ENCODE results near the gene TTYH1.

The TTYH1 gene

GRCh38 chr19:54473071-54473891 lies 58.0 kb downstream of the TTYH1 start, which contains the start of gene CDC42EP5:
CDC42EP5 (minus strand) TSS chr19:54473296; CDS start chr19:54465547, 7,749 bp downstream.
- FAIRE-seq (no peak), DNase-seq (ENCODE audit: insufficient read length, low spot score) (no peak)

- FAIRE-seq (no peak), DNase-seq (ENCODE audit: insufficient read length, low spot score) (no peak)
These were observed 58.7 kb downstream of the TTYH1 start for GRCh38 chr19:54473892-54474372.

GRCh38 chr19:54475706-54476105 lies 60.4 kb downstream of the TTYH1 start:
- FAIRE-seq (no peak), DNase-seq (ENCODE audit: insufficient read length, low spot score) (no peak)

- DNase-seq (ENCODE audit: insufficient read length, low spot score), result no peak
These were observed 62.4 kb downstream of the TTYH1 start for GRCh38 chr19:54477650-54478049.

GRCh38 chr19:54478677-54479266 lies 63.5 kb downstream of the TTYH1 start:
- DNase-seq (ENCODE audit: insufficient read length, low spot score) (no peak), FAIRE-seq (peak; percentile 77)

More at GRCh38 chr19:54477650-54478049, 62.4 kb downstream of the TTYH1 start:
- no peak for FAIRE-seq

GRCh38 chr19:54480051-54480450 lies 64.8 kb downstream of the TTYH1 start:
- no peak for DNase-seq (ENCODE audit: insufficient read length, low spot score)
- FAIRE-seq, result no peak

- FAIRE-seq (peak; percentile 86), DNase-seq (ENCODE audit: insufficient read length, low spot score) (no peak)
These were observed 66.2 kb downstream of the TTYH1 start for GRCh38 chr19:54481326-54481930.

GRCh38 chr19:54482889-54483288 lies 67.6 kb downstream of the TTYH1 start:
- DNase-seq (ENCODE audit: insufficient read length, low spot score) (no peak), FAIRE-seq (no peak)

GRCh38 chr19:54484451-54484850 lies 69.2 kb downstream of the TTYH1 start:
- DNase-seq (ENCODE audit: insufficient read length, low spot score), result no peak
- no peak for FAIRE-seq

GRCh38 chr19:54485851-54486250 lies 70.6 kb downstream of the TTYH1 start:
- no peak for DNase-seq (ENCODE audit: insufficient read length, low spot score)
- no peak for FAIRE-seq

All from GM19239 (cell line).